MG63 (cell line): Measurements from ENCODE around the gene KCNN1. TPM values are rescaled to one million over a fixed set of nuclear protein-coding genes. Genes with fewer than 3 reads are reported as not detected.
"Not testable (repeated sequence)": the region's sequence is repeated elsewhere in the genome, so short reads cannot be mapped to it uniquely, and the experiment has no call there.

Source experiments
- DNase-seq: peaks from one replicate; pipeline ENCODE4 v3.0.0-alpha.2; 2020
- H3K27me3 ChIP-seq: fragments of 250-450 bp; sonication (Bioruptor Pico); 2 replicates; pipeline ENCODE4 v1.5.1; 2020; ENCODE audit warnings: mild to moderate bottlenecking, moderate library complexity
- H3K36me3 ChIP-seq: fragments of 250-450 bp; sonication (Bioruptor Pico); 2 replicates; pipeline ENCODE4 v1.5.1; 2020; ENCODE audit warnings: mild to moderate bottlenecking, moderate library complexity
- H3K4me3 ChIP-seq: fragments of 250-450 bp; sonication (Bioruptor Pico); 2 replicates; pipeline ENCODE4 v1.5.1; 2020; ENCODE audit warnings: mild to moderate bottlenecking, moderate library complexity
- H3K9me3 ChIP-seq: fragments of 250-450 bp; sonication (Bioruptor Pico); 2 replicates; pipeline ENCODE4 v1.5.1; 2020; ENCODE audit warnings: mild to moderate bottlenecking, moderate library complexity
- total RNA-seq: library from RNA; depleted of rRNA; stranded (reverse); fragments of >200 nt; shearing (Covaris generic); gene quantifications from 2 replicates; pipeline ENCODE4 v1.2.3, GENCODE V29; 2014; ENCODE audit warnings: low replicate concordance

KCNN1 gene
- total RNA-seq, 1 experiment from 2014 or later: not detected

- DNase-seq: peak; percentile 20
- Histone ChIP-seq H3K27me3 (no peaks in the 10 kb centered on the region), H3K4me3 (no peak overlapping the region), H3K9me3 (no peaks in the 10 kb centered on the region), H3K36me3 (no peaks in the 10 kb centered on the region)
Measured at GRCh38 chr19:17985037-17985818, 18.3 kb downstream of the KCNN1 start.

GRCh38 chr19:17986569-17986968 is 19.7 kb downstream of the KCNN1 start:
- not testable (repeated sequence) for H3K4me3 ChIP-seq

GRCh38 chr19:17988161-17988560 is 21.3 kb downstream of the KCNN1 start:
- Histone ChIP-seq H3K36me3 (no peaks in the 10 kb centered on the region), H3K4me3 (no peak overlapping the region), H3K27me3 (no peaks in the 10 kb centered on the region), H3K9me3 (no peaks in the 10 kb centered on the region)
- no peak for DNase-seq

More at GRCh38 chr19:17986569-17986968, 19.7 kb downstream of the KCNN1 start:
- not testable (repeated sequence) for H3K27me3 ChIP-seq, DNase-seq, H3K36me3 ChIP-seq, H3K9me3 ChIP-seq

- no peak overlapping the region for H3K4me3 ChIP-seq
- H3K9me3 ChIP-seq: no peaks in the 10 kb centered on the region
- H3K27me3 ChIP-seq: no peaks in the 10 kb centered on the region
- DNase-seq: no peak
- no peaks in the 10 kb centered on the region for H3K36me3 ChIP-seq
Measured at GRCh38 chr19:17989425-17990094, 22.7 kb downstream of the KCNN1 start.

- no peak for DNase-seq
- Histone ChIP-seq H3K27me3 (no peaks in the 10 kb centered on the region), H3K9me3 (no peaks in the 10 kb centered on the region), H3K4me3 (no peak overlapping the region), H3K36me3 (no peaks in the 10 kb centered on the region)
Measured at GRCh38 chr19:17993076-17993813, 26.3 kb downstream of the KCNN1 start.

- no peaks in the 10 kb centered on the region; the same call in 1 of the 2 replicates for H3K27me3 ChIP-seq
- H3K9me3 ChIP-seq: no peaks in the 10 kb centered on the region
- H3K36me3 ChIP-seq: no peaks in the 10 kb centered on the region
- DNase-seq: peak; percentile 77
- H3K4me3 ChIP-seq: no peak overlapping the region
Measured at GRCh38 chr19:17996826-17997316, 30.0 kb downstream of the KCNN1 start.

- no peak overlapping the region for H3K4me3 ChIP-seq
- H3K27me3 ChIP-seq: no peaks in the 10 kb centered on the region; the same call in 1 of the 2 replicates
- DNase-seq: peak; percentile 77
- no peaks in the 10 kb centered on the region; the same call in none of the 2 replicates for H3K36me3 ChIP-seq
- H3K9me3 ChIP-seq: no peaks in the 10 kb centered on the region
Measured at GRCh38 chr19:17997969-17998826, 31.3 kb downstream of the KCNN1 start.

GRCh38 chr19:17998827-17999150 is 31.9 kb downstream of the KCNN1 start:
- Histone ChIP-seq H3K27me3 (no peaks in the 10 kb centered on the region; the same call in 1 of the 2 replicates), H3K36me3 (no peaks in the 10 kb centered on the region; the same call in none of the 2 replicates), H3K4me3 (no peak overlapping the region), H3K9me3 (no peaks in the 10 kb centered on the region)
- no peak for DNase-seq

GRCh38 chr19:17999684-18000479 is 33.0 kb downstream of the KCNN1 start:
- Histone ChIP-seq H3K36me3 (no peaks in the 10 kb centered on the region; the same call in none of the 2 replicates), H3K27me3 (no peaks in the 10 kb centered on the region; the same call in 1 of the 2 replicates), H3K9me3 (no peaks in the 10 kb centered on the region), H3K4me3 (peak overlapping the region; percentile 86; the same call in 1 of the 2 replicates)
- no peak for DNase-seq

- Histone ChIP-seq H3K4me3 (peak overlapping the region; percentile 86), H3K36me3 (no peaks in the 10 kb centered on the region; the same call in none of the 2 replicates), H3K9me3 (no peaks in the 10 kb centered on the region), H3K27me3 (no peaks in the 10 kb centered on the region; the same call in 1 of the 2 replicates)
- DNase-seq: no peak
Measured at GRCh38 chr19:18000480-18000914, 33.6 kb downstream of the KCNN1 start.

- Histone ChIP-seq H3K27me3 (no peaks in the 10 kb centered on the region; the same call in 1 of the 2 replicates), H3K36me3 (no peaks in the 10 kb centered on the region; the same call in none of the 2 replicates), H3K9me3 (no peaks in the 10 kb centered on the region), H3K4me3 (peak overlapping the region; percentile 86)
- DNase-seq: peak; percentile 96
Measured at GRCh38 chr19:18000915-18001776, 34.2 kb downstream of the KCNN1 start.

GRCh38 chr19:18001777-18002345 is 35.0 kb downstream of the KCNN1 start:
- H3K9me3 ChIP-seq: no peaks in the 10 kb centered on the region
- no peaks in the 10 kb centered on the region; the same call in 1 of the 2 replicates for H3K27me3 ChIP-seq
- H3K4me3 ChIP-seq: peak overlapping the region; percentile 86
- H3K36me3 ChIP-seq: no peaks in the 10 kb centered on the region; the same call in none of the 2 replicates
- DNase-seq: peak; percentile 18

GRCh38 chr19:18002347-18002850 is 35.5 kb downstream of the KCNN1 start:
- Histone ChIP-seq H3K36me3 (no peaks in the 10 kb centered on the region; the same call in none of the 2 replicates), H3K4me3 (peak overlapping the region; percentile 86; the same call in 1 of the 2 replicates), H3K27me3 (no peaks in the 10 kb centered on the region; the same call in 1 of the 2 replicates), H3K9me3 (no peaks in the 10 kb centered on the region)
- DNase-seq: no peak

GRCh38 chr19:18005750-18006149 is 38.8 kb downstream of the KCNN1 start:
- not testable (repeated sequence) for H3K4me3 ChIP-seq, H3K27me3 ChIP-seq, H3K9me3 ChIP-seq, DNase-seq
- peaks cover 16% of the 10 kb centered on the region for H3K36me3 ChIP-seq
